ENCODE measurements around the gene KCNMB4. TPM values are rescaled to one million over a fixed set of nuclear protein-coding genes. Genes with fewer than 3 reads are reported as not detected.

KCNMB4 gene, protein sequence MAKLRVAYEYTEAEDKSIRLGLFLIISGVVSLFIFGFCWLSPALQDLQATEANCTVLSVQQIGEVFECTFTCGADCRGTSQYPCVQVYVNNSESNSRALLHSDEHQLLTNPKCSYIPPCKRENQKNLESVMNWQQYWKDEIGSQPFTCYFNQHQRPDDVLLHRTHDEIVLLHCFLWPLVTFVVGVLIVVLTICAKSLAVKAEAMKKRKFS
- total RNA-seq, result 10 to 100 TPM in 1 of 4 donors, 1 to 10 TPM in 3; 1.1 to 10.9 (median 1.4) TPM

GRCh38 chr12:70365648-70366518 lies at the start of gene KCNMB4:
TSS of gene KCNMB4 (plus strand) at chr12:70366290. CDS start at chr12:70366735, 445 bp downstream.
- TF ChIP-seq, protein P1, sequence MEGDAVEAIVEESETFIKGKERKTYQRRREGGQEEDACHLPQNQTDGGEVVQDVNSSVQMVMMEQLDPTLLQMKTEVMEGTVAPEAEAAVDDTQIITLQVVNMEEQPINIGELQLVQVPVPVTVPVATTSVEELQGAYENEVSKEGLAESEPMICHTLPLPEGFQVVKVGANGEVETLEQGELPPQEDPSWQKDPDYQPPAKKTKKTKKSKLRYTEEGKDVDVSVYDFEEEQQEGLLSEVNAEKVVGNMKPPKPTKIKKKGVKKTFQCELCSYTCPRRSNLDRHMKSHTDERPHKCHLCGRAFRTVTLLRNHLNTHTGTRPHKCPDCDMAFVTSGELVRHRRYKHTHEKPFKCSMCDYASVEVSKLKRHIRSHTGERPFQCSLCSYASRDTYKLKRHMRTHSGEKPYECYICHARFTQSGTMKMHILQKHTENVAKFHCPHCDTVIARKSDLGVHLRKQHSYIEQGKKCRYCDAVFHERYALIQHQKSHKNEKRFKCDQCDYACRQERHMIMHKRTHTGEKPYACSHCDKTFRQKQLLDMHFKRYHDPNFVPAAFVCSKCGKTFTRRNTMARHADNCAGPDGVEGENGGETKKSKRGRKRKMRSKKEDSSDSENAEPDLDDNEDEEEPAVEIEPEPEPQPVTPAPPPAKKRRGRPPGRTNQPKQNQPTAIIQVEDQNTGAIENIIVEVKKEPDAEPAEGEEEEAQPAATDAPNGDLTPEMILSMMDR (IDR thresholded peaks at IDR 0.05), result no peak
- no peak for TF ChIP-seq EP300 (IDR thresholded peaks at IDR 0.05; ENCODE audit: low read depth)
- TF ChIP-seq POLR2AphosphoS5 (IDR thresholded peaks at IDR 0.05), result no peak
- TF ChIP-seq POLR2A (IDR thresholded peaks at IDR 0.05), result no peak
- H3K9me3 ChIP-seq, result no peaks in the 10 kb centered on the region
- DNase-seq, result peak; percentile 59
- 0% methylated on average over 44 of the region's 88 CpGs; no CpG with 5 or more reads in 1 of the 2 donors for WGBS, 2 donors (ENCODE audit: low coverage in 1 of 2)
- H3K27me3 ChIP-seq, result peaks cover 78% of the 10 kb centered on the region
- intact Hi-C loops (cut with DNase I; ENCODE audit: low total_unique reads), result no loop called here
- peaks cover 5 to 27% (median 14%) of the 10 kb centered on the region in 4 donors for H3K4me1 ChIP-seq
- H3K4me3 ChIP-seq, result peak within 1 kb of the TSS; percentile 35 to 85 (median 58)
- H3K36me3 ChIP-seq, result no peaks in the 10 kb centered on the region
- H3K27ac ChIP-seq, result peak within 1 kb of the TSS in 3 of 4 donors; percentile 26 to 31 (median 30)
- in situ Hi-C loops (cut with MboI; ENCODE audit: low pct_ligation_motif_present in 1 of 4, low pct_unique_long_range_greater_than_20kb in 1 of 4, low sequenced_read_pairs in 3 of 4), result loop anchor here in 2 of 4 donors (25.0 kb wide), 2 partner anchors 129 to 454 kb away; partner anchors contain the start of gene CNOT2 (in 1 of the 2)

- Histone ChIP-seq H3K36me3 (peaks cover 0 to 5% (median 2%) of the 10 kb centered on the region in 4 donors), H3K27ac (no peak overlapping the region), H3K27me3 (no peaks in the 10 kb centered on the region), H3K4me3 (no peak overlapping the region), H3K9me3 (no peaks in the 10 kb centered on the region), H3K4me1 (no peaks in the 10 kb centered on the region)
- intact Hi-C loops (cut with DNase I; ENCODE audit: low total_unique reads) (no loop called here), in situ Hi-C loops (cut with MboI; ENCODE audit: low pct_ligation_motif_present in 1 of 4, low pct_unique_long_range_greater_than_20kb in 1 of 4, low sequenced_read_pairs in 3 of 4) (no loop called here)
- WGBS, 2 donors (ENCODE audit: low coverage in 1 of 2), result 57 to 79% methylated on average over 3 of the region's 3 CpGs
- TF ChIP-seq POLR2AphosphoS5 (IDR thresholded peaks at IDR 0.05), result no peak
- TF ChIP-seq EP300 (IDR thresholded peaks at IDR 0.05; ENCODE audit: low read depth), result no peak
- TF ChIP-seq, protein P1 (IDR thresholded peaks at IDR 0.05), result no peak
- TF ChIP-seq POLR2A (IDR thresholded peaks at IDR 0.05), result no peak
- DNase-seq, result no peak
Observed at GRCh38 chr12:70317781-70318180, 48.3 kb upstream of the KCNMB4 start.

- Histone ChIP-seq H3K36me3 (peaks cover 0 to 5% (median 2%) of the 10 kb centered on the region in 4 donors), H3K4me3 (no peak overlapping the region), H3K27ac (no peak overlapping the region), H3K9me3 (no peaks in the 10 kb centered on the region), H3K27me3 (no peaks in the 10 kb centered on the region), H3K4me1 (no peaks in the 10 kb centered on the region)
- 81 to 90% methylated on average over 4 of the region's 4 CpGs for WGBS, 2 donors (ENCODE audit: low coverage in 1 of 2)
- in situ Hi-C loops (cut with MboI; ENCODE audit: low pct_ligation_motif_present in 1 of 4, low pct_unique_long_range_greater_than_20kb in 1 of 4, low sequenced_read_pairs in 3 of 4), result no loop called here
- no peak for TF ChIP-seq POLR2A (IDR thresholded peaks at IDR 0.05)
- TF ChIP-seq, protein P1 (IDR thresholded peaks at IDR 0.05), result no peak
- no peak for DNase-seq
- intact Hi-C loops (cut with DNase I; ENCODE audit: low total_unique reads), result no loop called here
Observed at GRCh38 chr12:70319605-70320004, 46.5 kb upstream of the KCNMB4 start.

DNA sequence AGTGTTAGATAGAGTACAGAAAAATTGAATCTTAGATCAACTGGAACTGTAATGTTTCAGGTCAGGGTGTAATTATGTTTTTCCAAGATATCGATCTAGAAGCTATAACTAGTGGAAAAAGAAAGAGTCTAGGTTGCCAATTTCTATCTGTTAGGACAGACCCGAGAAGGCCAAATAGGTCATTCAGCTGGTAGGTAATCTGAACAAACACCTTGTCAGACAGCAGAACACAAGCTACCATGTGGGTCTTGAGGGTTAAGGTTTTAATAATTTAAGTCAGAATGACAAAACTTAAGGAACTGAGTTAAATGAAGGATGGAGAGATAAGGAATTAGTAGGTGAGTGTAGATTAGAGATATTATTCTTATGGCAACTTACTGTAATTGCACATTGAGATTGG lies 44.9 kb upstream of the KCNMB4 start:
- Histone ChIP-seq H3K27me3 (no peaks in the 10 kb centered on the region), H3K27ac (no peak overlapping the region), H3K4me3 (no peak overlapping the region), H3K36me3 (peaks cover 0 to 5% (median 2%) of the 10 kb centered on the region in 4 donors), H3K4me1 (no peaks in the 10 kb centered on the region), H3K9me3 (no peaks in the 10 kb centered on the region)
- intact Hi-C loops (cut with DNase I; ENCODE audit: low total_unique reads) (no loop called here), in situ Hi-C loops (cut with MboI; ENCODE audit: low pct_ligation_motif_present in 1 of 4, low pct_unique_long_range_greater_than_20kb in 1 of 4, low sequenced_read_pairs in 3 of 4) (no loop called here)
- no peak for TF ChIP-seq EP300 (IDR thresholded peaks at IDR 0.05; ENCODE audit: low read depth)
- TF ChIP-seq POLR2A (IDR thresholded peaks at IDR 0.05), result no peak
- TF ChIP-seq POLR2AphosphoS5 (IDR thresholded peaks at IDR 0.05), result no peak
- TF ChIP-seq, protein P1 (IDR thresholded peaks at IDR 0.05), result no peak
- no peak for DNase-seq
- 98 to 100% methylated on average over 2 of the region's 2 CpGs for WGBS, 2 donors (ENCODE audit: low coverage in 1 of 2)

Measured in transverse colon (tissue), 4 donors.